HepG2 (cell line): ENCODE measurements around the gene TSPAN15. TPM values are rescaled to one million over a fixed set of nuclear protein-coding genes. Genes with fewer than 3 reads are reported as not detected.
A peak's percentile ranks its signal among the peaks of the same experiment; 100 is the strongest.

Source experiments
- ARNT ChIP-seq: fragments of 450-650 bp; IDR thresholded peaks from 2 replicates; pipeline ENCODE4 v1.6.1; 2017
- DMAP1 ChIP-seq: IDR thresholded peaks from 2 replicates; pipeline ENCODE4 v1.6.1; 2016
- ETS1 ChIP-seq: sonication (generic); formaldehyde crosslinking; IDR thresholded peaks from 2 replicates; pipeline ENCODE4 v1.4.0; 2020; ENCODE audit warnings: missing genetic modification reagents
- MIER3 ChIP-seq: IDR thresholded peaks from 2 replicates; pipeline ENCODE4 v1.6.1; 2016; ENCODE audit warnings: missing compliant biosample characterization, borderline replicate concordance
- MTF2 ChIP-seq: sonication (generic); formaldehyde crosslinking; IDR thresholded peaks from 2 replicates; pipeline ENCODE4 v1.5.0; 2020; ENCODE audit warnings: missing genetic modification reagents, borderline replicate concordance
- NCOR1 ChIP-seq: fragments of 200-600 bp; sonication (generic); IDR thresholded peaks from 2 replicates; pipeline ENCODE4 v1.7.0; 2017; ENCODE audit warnings: antibody characterized with exemption, low read length, borderline replicate concordance
- NR3C1 ChIP-seq: sonication (generic); formaldehyde crosslinking; IDR thresholded peaks from 2 replicates; pipeline ENCODE4 v1.4.0; 2020; ENCODE audit warnings: missing genetic modification reagents
- PHF5A ChIP-seq: IDR thresholded peaks from one replicate; pipeline ENCODE4 v1.6.1; 2018; ENCODE audit warnings: low read depth, missing genetic modification reagents; ENCODE audit not compliant: unreplicated experiment
- RAD51 ChIP-seq: fragments of 450-650 bp; IDR thresholded peaks from 2 replicates; pipeline ENCODE4 v1.6.1; 2016; ENCODE audit warnings: borderline replicate concordance
- RXRA ChIP-seq: sonication (generic); formaldehyde crosslinking; IDR thresholded peaks from 2 replicates; pipeline ENCODE4 v1.5.1; 2020; ENCODE audit warnings: missing genetic modification reagents
- SNAPC4 ChIP-seq: sonication (generic); formaldehyde crosslinking; IDR thresholded peaks from 2 replicates; pipeline ENCODE4 v1.4.0; 2020; ENCODE audit warnings: mild to moderate bottlenecking, missing genetic modification reagents
- SRF ChIP-seq: IDR thresholded peaks from 2 replicates; pipeline ENCODE4 v1.6.1; 2011; ENCODE audit warnings: mild to moderate bottlenecking, low read depth, low read length, moderate library complexity
- ZBTB4 ChIP-seq: sonication (generic); formaldehyde crosslinking; IDR thresholded peaks from 2 replicates; pipeline ENCODE4 v1.4.0; 2020; ENCODE audit warnings: missing genetic modification reagents, mild to moderate bottlenecking, borderline replicate concordance
- ZKSCAN1 ChIP-seq: fragments of 150-350 bp; IDR thresholded peaks from 2 replicates; pipeline ENCODE4 v1.6.1; 2014; ENCODE audit warnings: low read length
- ZNF24 ChIP-seq: fragments of 450-650 bp; IDR thresholded peaks from 2 replicates; pipeline ENCODE4 v1.6.1; 2017; ENCODE audit warnings: antibody characterized with exemption, mild to moderate bottlenecking
- ZNF569 ChIP-seq: sonication (generic); formaldehyde crosslinking; IDR thresholded peaks from 2 replicates; pipeline ENCODE4 v1.5.0; 2020; ENCODE audit warnings: mild to moderate bottlenecking, missing genetic modification reagents, moderate library complexity, borderline replicate concordance
- ZNF629 ChIP-seq: sonication (generic); formaldehyde crosslinking; conservative IDR thresholded peaks from 2 replicates; pipeline ENCODE4 v1.5.0; 2020; ENCODE audit warnings: missing genetic modification reagents
- ZNF710 ChIP-seq: sonication (generic); formaldehyde crosslinking; IDR thresholded peaks from 2 replicates; pipeline ENCODE4 v1.5.0; 2020; ENCODE audit warnings: mild to moderate bottlenecking, missing genetic modification reagents, borderline replicate concordance
- ZNF816 ChIP-seq: sonication (generic); formaldehyde crosslinking; IDR thresholded peaks from 2 replicates; pipeline ENCODE4 v1.8.0; 2022; ENCODE audit warnings: missing genetic modification reagents, mild to moderate bottlenecking, borderline replicate concordance
- polyA plus RNA-seq, 8 experiments: library from polyadenylated mRNA; depleted of rRNA in 3 of 8; stranded (reverse) in 7 of 8; unstranded in 1 of 8; fragments of >200 nt; fragmentation: Illumina TruSeq in 4 of 8; extraction: Trizol in 4 of 8; gene quantifications; 2 replicates each; pipeline versions ENCODE4 v1.2.1 to v1.2.3, GENCODE V29; 2011 to 2016; ENCODE audit warnings: low read depth in 4 of 8, missing spikeins in 1 of 8, mixed read lengths in 1 of 8; ENCODE audit not compliant: insufficient read depth in 1 of 8
- total RNA-seq, 5 experiments: library from RNA; depleted of rRNA; stranded (reverse); fragments of >200 nt; fragmentation: Illumina TruSeq; extraction: Trizol; gene quantifications; 2 replicates each; pipeline ENCODE4 v1.2.3, GENCODE V29; 2016; ENCODE audit warnings: low read depth in 1 of 5

TSPAN15 gene
- total and polyA plus RNA-seq, 2 of the 13 experiments (the other 11 are each of a cell fraction or from before 2014, with no cell fraction given) = 0.27 to 3.2 TPM

- TF ChIP-seq SNAPC4 (CRISPR knock-in tag) (no peak), ZBTB4 (CRISPR knock-in tag) (no peak), ZNF710 (CRISPR knock-in tag) (no peak), PHF5A (CRISPR knock-in tag) (peak; percentile 67), ZNF629 (CRISPR knock-in tag) (no peak), ZNF24 (no peak), NR3C1 (CRISPR knock-in tag) (no peak), DMAP1 (no peak), MTF2 (no peak), NCOR1 (no peak), RAD51 (no peak), ZKSCAN1 (no peak), ZNF569 (CRISPR knock-in tag) (no peak), ETS1 (no peak), MIER3 (peak; percentile 83; the same call in 1 of the 2 replicates), ARNT (no peak), ZNF816 (CRISPR knock-in tag) (peak; percentile 37; the same call in 1 of the 2 replicates), RXRA (peak; percentile 48; the same call in 1 of the 2 replicates), SRF (no peak)
These were observed 25.6 kb upstream of the TSPAN15 start (continued) for GRCh38 chr10:69425511-69426298.
